HepG2 (cell line): ENCODE results near the gene HOXA11. TPM values are rescaled to one million over a fixed set of nuclear protein-coding genes. Genes with fewer than 3 reads are reported as not detected.

Source experiments
- ATAC-seq: fragments of 200-7000 bp; cut with Tn5 transposase; 3 replicates; pipeline ENCODE4 v1.9.1; 2020; ENCODE audit warnings: mild to moderate bottlenecking, moderate library complexity
- BruUV-seq: library from RNA; stranded (reverse); fragments of 400-500 nt; replicated peaks from 2 replicates; lab custom pipeline; 2021; lab: Mats Ljungman, UMichigan
- CTCF ChIA-PET: fragments of 300-600 bp; formaldehyde crosslinking; extraction: SDS; loops from one replicate; lab custom pipeline; 2021; ENCODE audit warnings: low total read pairs, inconsistent platforms, low intra/inter-chr PET ratio; lab: Yijun Ruan, JAX
- POLR2A ChIA-PET: fragments of 350-600 bp; sonication (Branson Sonifier 250); formaldehyde crosslinking; loops from one replicate; lab custom pipeline; 2020; ENCODE audit warnings: antibody characterized with exemption, inconsistent platforms; lab: Yijun Ruan, JAX
- DNase-seq: peaks from one replicate; pipeline ENCODE4 v3.0.0-alpha.2; 2015; ENCODE audit warnings: low spot score
- FAIRE-seq: peaks from 3 replicates; lab custom pipeline; 2011; peaks lifted over from hg19 to GRCh38; lab: Jason Lieb, UNC
- H2AFZ ChIP-seq: one replicate; pipeline ENCODE4 v1.6.1; 2011; ENCODE audit warnings: low read length, inconsistent platforms
- H3K27ac ChIP-seq: fragments of 300-600 bp; 3 replicates; pipeline ENCODE4 v1.8.0; 2011; ENCODE audit warnings: mixed run types, mild to moderate bottlenecking, mixed read lengths, low read length, inconsistent platforms; ENCODE audit not compliant: insufficient read depth; ENCODE audit errors: extremely low read length
- H3K27me3 ChIP-seq, 2 experiments: fragments of 200-600 bp in 1 of 2; 2 replicates in 1 of 2; 3 replicates in 1 of 2; pipeline versions ENCODE4 v1.6.0 to v1.8.0; 2011; ENCODE audit warnings: low read length in 2 of 2, mild to moderate bottlenecking in 2 of 2, moderate library complexity in 2 of 2, inconsistent platforms in 1 of 2; ENCODE audit not compliant: insufficient read depth in 2 of 2, control insufficient read depth in 1 of 2
- H3K36me3 ChIP-seq, 2 experiments: fragments of 200-600 bp in 1 of 2; replicated peaks in 1 of 2; 2 replicates in 1 of 2; 3 replicates in 1 of 2; pipeline versions ENCODE4 v1.5.1 to v1.8.0; 2011; ENCODE audit warnings: low read length in 2 of 2, inconsistent platforms in 1 of 2; ENCODE audit not compliant: insufficient read depth in 2 of 2, control insufficient read depth in 1 of 2
- H3K4me1 ChIP-seq: 2 replicates; pipeline ENCODE4 v1.5.1; 2012; ENCODE audit warnings: low read length, inconsistent platforms; ENCODE audit not compliant: insufficient read depth
- H3K4me2 ChIP-seq: 2 replicates; pipeline ENCODE4 v1.6.0; 2011; ENCODE audit warnings: low read depth, low read length, inconsistent platforms
- H3K4me3 ChIP-seq, 3 experiments: fragments of 200-600 bp in 1 of 3; sonication (generic), shearing (Covaris generic) in 1 of 3; replicated peaks in 1 of 3; 2 replicates each; pipeline ENCODE4 v1.5.1; 2011 to 2016; ENCODE audit warnings: low read length in 3 of 3, inconsistent platforms in 2 of 3, low read depth in 2 of 3, mild to moderate bottlenecking in 2 of 3, control low read depth in 1 of 3, mixed read lengths in 1 of 3; ENCODE audit not compliant: insufficient read depth in 1 of 3
- H3K79me2 ChIP-seq: one replicate; pipeline ENCODE4 v1.6.1; 2011; ENCODE audit warnings: low read length, inconsistent platforms; ENCODE audit not compliant: insufficient read depth
- H3K9ac ChIP-seq: 2 replicates; pipeline ENCODE4 v1.6.0; 2011; ENCODE audit warnings: mild to moderate bottlenecking, low read depth, low read length, inconsistent platforms; ENCODE audit not compliant: insufficient read depth
- H3K9me3 ChIP-seq: 2 replicates; pipeline ENCODE4 v1.5.1; 2012; ENCODE audit warnings: mild to moderate bottlenecking, low read length
- H4K20me1 ChIP-seq: 2 replicates; pipeline ENCODE4 v1.6.0; 2011; ENCODE audit warnings: inconsistent platforms, mild to moderate bottlenecking, low read length, moderate library complexity; ENCODE audit not compliant: insufficient read depth
- BRD4 ChIP-seq: sonication (generic); formaldehyde crosslinking; IDR thresholded peaks from 2 replicates; pipeline ENCODE4 v1.4.0; 2020; ENCODE audit warnings: missing genetic modification reagents
- CC2D1A ChIP-seq: sonication (generic); formaldehyde crosslinking; IDR thresholded peaks from 2 replicates; pipeline ENCODE4 v1.8.1; 2023; ENCODE audit warnings: mild to moderate bottlenecking, missing genetic modification reagents
- FOSL2 ChIP-seq: sonication (generic); formaldehyde crosslinking; IDR thresholded peaks from 2 replicates; pipeline ENCODE4 v1.4.0; 2020; ENCODE audit warnings: missing genetic modification reagents
- KDM5A ChIP-seq: fragments of 200-600 bp; sonication (generic); IDR thresholded peaks from 2 replicates; pipeline ENCODE4 v1.7.0; 2018; ENCODE audit warnings: antibody characterized with exemption, mild to moderate bottlenecking, low read length, borderline replicate concordance
- MIXL1 ChIP-seq: IDR thresholded peaks from 2 replicates; pipeline ENCODE4 v1.6.1; 2016
- NFE2L1 ChIP-seq: sonication (generic); formaldehyde crosslinking; IDR thresholded peaks from 2 replicates; pipeline ENCODE4 v1.4.0; 2020; ENCODE audit warnings: missing genetic modification reagents, mild to moderate bottlenecking, borderline replicate concordance
- RNF2 ChIP-seq: fragments of 450-650 bp; conservative IDR thresholded peaks from 2 replicates; pipeline ENCODE4 v1.6.1; 2016; ENCODE audit warnings: low read depth
- TGIF2 ChIP-seq: IDR thresholded peaks from 2 replicates; pipeline ENCODE4 v1.6.1; 2016; ENCODE audit warnings: control low read depth, missing compliant biosample characterization
- ZC3H13 ChIP-seq: sonication (generic); formaldehyde crosslinking; IDR thresholded peaks from 2 replicates; pipeline ENCODE4 v1.8.1; 2023; ENCODE audit warnings: mild to moderate bottlenecking, missing genetic modification reagents, moderate library complexity
- ZNF383 ChIP-seq: sonication (generic); formaldehyde crosslinking; IDR thresholded peaks from 2 replicates; pipeline ENCODE4 v1.4.0; 2020; ENCODE audit warnings: missing genetic modification reagents, mild to moderate bottlenecking, borderline replicate concordance
- ZNF550 ChIP-seq: sonication (generic); formaldehyde crosslinking; IDR thresholded peaks from 2 replicates; pipeline ENCODE4 v1.4.0; 2020; ENCODE audit warnings: mild to moderate bottlenecking, missing genetic modification reagents, borderline replicate concordance
- ZNF567 ChIP-seq: sonication (generic); formaldehyde crosslinking; IDR thresholded peaks from 2 replicates; pipeline ENCODE4 v1.8.1; 2023; ENCODE audit warnings: mild to moderate bottlenecking, missing genetic modification reagents, borderline replicate concordance
- WGBS: methylation state at CpG from one replicate; pipeline ENCODE4 v1.1.6; 2017; ENCODE audit warnings: low lambda C conversion rate; 5-methylcytosine and 5-hydroxymethylcytosine counted together
- in situ Hi-C: cut with HindIII; loops from 2 replicates; pipeline ENCODE4 v1.10.0; 2017; ENCODE audit warnings: low pct_unique_long_range_greater_than_20kb; ENCODE audit not compliant: extremely low pct_ligation_motif_present
- intact Hi-C: fragments of 100-400 bp; cut with micrococcal nuclease; formaldehyde crosslinking; loops from one replicate; pipeline ENCODE4 v1.10.0; 2022; ENCODE audit not compliant: unreplicated experiment
- polyA plus RNA-seq, 8 experiments: library from polyadenylated mRNA; depleted of rRNA in 3 of 8; stranded (reverse) in 7 of 8; unstranded in 1 of 8; fragments of >200 nt; fragmentation: Illumina TruSeq in 4 of 8; extraction: Trizol in 4 of 8; gene quantifications; 2 replicates each; pipeline versions ENCODE4 v1.2.1 to v1.2.3, GENCODE V29; 2011 to 2016; ENCODE audit warnings: low read depth in 4 of 8, missing spikeins in 1 of 8, mixed read lengths in 1 of 8; ENCODE audit not compliant: insufficient read depth in 1 of 8
- total RNA-seq, 5 experiments: library from RNA; depleted of rRNA; stranded (reverse); fragments of >200 nt; fragmentation: Illumina TruSeq; extraction: Trizol; gene quantifications; 2 replicates each; pipeline ENCODE4 v1.2.3, GENCODE V29; 2016; ENCODE audit warnings: low read depth in 1 of 5
- TF ChIP-seq, protein P1 (sequence below): fragments of 450-650 bp; IDR thresholded peaks from 2 replicates; pipeline ENCODE4 v1.6.1; 2017
- TF ChIP-seq, protein P2 (sequence below): sonication (generic); formaldehyde crosslinking; IDR thresholded peaks from 2 replicates; pipeline ENCODE4 v1.4.0; 2020; ENCODE audit warnings: missing genetic modification reagents, borderline replicate concordance

Gene HOXA11
- total and polyA plus RNA-seq, 2 of the 13 experiments (the other 11 are each of a cell fraction or from before 2014, with no cell fraction given): not detected

DNA sequence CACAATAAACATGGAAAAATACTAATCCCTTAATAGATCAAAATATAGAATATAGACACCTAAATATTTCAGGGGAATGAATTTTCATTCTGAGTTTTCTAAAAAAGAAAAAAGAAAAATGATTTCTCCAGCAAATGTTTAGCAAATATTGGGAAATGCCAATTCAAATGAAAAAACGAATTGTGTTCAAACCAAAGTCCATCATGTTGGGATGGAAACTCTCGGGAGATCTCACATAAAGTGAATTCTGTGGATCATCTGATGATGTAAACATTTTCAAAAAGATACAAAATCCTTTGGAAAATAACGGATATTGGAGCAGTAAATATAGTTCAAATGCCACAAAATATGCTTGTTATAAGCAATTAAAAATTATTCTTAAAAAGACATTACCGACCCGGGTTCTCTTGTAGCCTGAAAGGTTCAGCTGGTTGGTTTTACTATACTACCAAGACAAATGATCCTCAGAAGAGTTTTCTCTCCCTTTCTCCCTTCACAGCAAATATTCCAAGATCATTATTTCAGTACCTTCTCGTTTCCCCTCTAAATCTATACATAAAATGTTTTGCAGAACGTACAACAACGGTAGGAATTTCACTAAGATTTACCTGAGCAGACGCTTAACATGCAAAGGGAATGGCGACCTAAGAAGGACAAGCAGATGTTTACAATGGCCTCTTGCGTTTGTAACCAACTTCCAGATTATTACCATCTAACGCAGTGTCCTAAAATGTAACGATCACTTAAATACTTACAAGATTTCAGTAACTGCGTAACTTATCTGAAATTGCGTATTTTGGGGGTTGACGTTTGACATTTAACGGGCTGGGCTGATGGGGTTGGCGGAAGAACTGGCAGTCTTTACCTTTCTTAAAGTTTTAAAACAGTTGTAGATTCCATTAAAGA is 12.4 kb upstream of the HOXA11 start:
- CTCF ChIA-PET: interaction anchor here (1.5 to 2.8 kb wide), 3 partner anchors 724 to 823 kb away, joined by 4 to 22 read pairs (median 17); no protein-coding TSS in a partner anchor
- Histone ChIP-seq H3K4me3 (no peak overlapping the region), H3K4me1 (peaks cover 35% of the 10 kb centered on the region), H3K79me2 (no peaks in the 10 kb centered on the region), H2AFZ (no peak overlapping the region), H3K27me3 (peaks cover 6 to 61% of the 10 kb centered on the region in 2 experiments), H3K27ac (no peak overlapping the region), H3K36me3 (no peaks in the 10 kb centered on the region), H3K9me3 (no peaks in the 10 kb centered on the region), H3K4me2 (no peak overlapping the region), H4K20me1 (peaks cover 3% of the 10 kb centered on the region; the same call in 1 of the 2 replicates), H3K9ac (no peak overlapping the region)
- POLR2A ChIA-PET: no interaction called here
- WGBS: 59% methylated on average over 18 of the region's 18 CpGs
- intact Hi-C loops: loop anchor here (5.0 to 10.0 kb wide), 2 partner anchors 407 to 575 kb away; no protein-coding TSS in a partner anchor
- ATAC-seq (no peak), FAIRE-seq (no peak), DNase-seq (no peak)
- TF ChIP-seq NFE2L1 (no peak), RNF2 (0 out of 2 replicates have a peak, but pooled peaks have one; percentile 34)
- TF ChIP-seq, protein P1, sequence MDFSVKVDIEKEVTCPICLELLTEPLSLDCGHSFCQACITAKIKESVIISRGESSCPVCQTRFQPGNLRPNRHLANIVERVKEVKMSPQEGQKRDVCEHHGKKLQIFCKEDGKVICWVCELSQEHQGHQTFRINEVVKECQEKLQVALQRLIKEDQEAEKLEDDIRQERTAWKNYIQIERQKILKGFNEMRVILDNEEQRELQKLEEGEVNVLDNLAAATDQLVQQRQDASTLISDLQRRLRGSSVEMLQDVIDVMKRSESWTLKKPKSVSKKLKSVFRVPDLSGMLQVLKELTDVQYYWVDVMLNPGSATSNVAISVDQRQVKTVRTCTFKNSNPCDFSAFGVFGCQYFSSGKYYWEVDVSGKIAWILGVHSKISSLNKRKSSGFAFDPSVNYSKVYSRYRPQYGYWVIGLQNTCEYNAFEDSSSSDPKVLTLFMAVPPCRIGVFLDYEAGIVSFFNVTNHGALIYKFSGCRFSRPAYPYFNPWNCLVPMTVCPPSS: no peak
- no TSS peak for BruUV-seq
- in situ Hi-C loops: no loop called here

DNA sequence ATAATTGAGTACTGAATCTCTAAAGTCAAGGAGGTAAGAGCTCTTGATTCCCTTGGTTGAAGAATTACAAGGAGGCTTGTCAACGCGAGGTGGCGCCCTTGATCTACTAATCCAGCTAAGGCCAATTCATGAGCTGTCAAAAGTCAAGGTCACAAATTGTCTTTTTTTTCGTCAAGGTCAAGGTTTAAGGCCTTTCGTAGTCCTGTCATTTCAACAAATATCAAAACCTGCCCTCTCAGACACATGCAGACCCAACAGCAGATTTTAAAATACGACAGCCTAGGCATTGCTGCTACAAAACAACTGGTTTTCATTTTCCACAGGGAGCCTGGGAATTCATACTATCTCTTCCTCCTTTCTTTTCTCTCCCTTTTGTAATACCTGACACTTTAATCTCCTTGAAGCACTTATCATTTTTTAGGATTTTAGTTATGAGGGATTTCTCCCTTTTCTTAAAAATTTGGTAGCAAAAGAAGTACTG is 11.3 kb upstream of the HOXA11 start:
- no peaks in the 10 kb centered on the region for H3K9me3 ChIP-seq
- peaks cover 3% of the 10 kb centered on the region; the same call in 1 of the 2 replicates for H4K20me1 ChIP-seq
- no peak overlapping the region for H3K27ac ChIP-seq
- peaks cover 27% of the 10 kb centered on the region for H3K4me1 ChIP-seq
- no TSS peak for BruUV-seq
- WGBS: 2% methylated on average over 6 of the region's 6 CpGs
- H3K4me3 ChIP-seq: no peak overlapping the region
- H3K9ac ChIP-seq: no peak overlapping the region
- intact Hi-C loops: loop anchor here (1.0 to 10.0 kb wide), 5 partner anchors 380 to 824 kb away; no protein-coding TSS in a partner anchor
- in situ Hi-C loops: no loop called here
- H3K27me3 ChIP-seq: peaks cover 7 to 61% of the 10 kb centered on the region in 2 experiments
- DNase-seq (peak; percentile 54), ATAC-seq (no peak), FAIRE-seq (peak; percentile 76)
- no peak overlapping the region for H2AFZ ChIP-seq
- H3K4me2 ChIP-seq: no peak overlapping the region
- no peaks in the 10 kb centered on the region for H3K36me3 ChIP-seq
- no peaks in the 10 kb centered on the region for H3K79me2 ChIP-seq
- ChIA-PET CTCF (interaction anchor here (1.2 to 2.8 kb wide), 4 partner anchors 725 to 882 kb away, joined by 4 to 22 read pairs (median 11); no protein-coding TSS in a partner anchor), POLR2A (interaction anchor here (1.1 kb wide), 1 partner anchor 421 kb away, joined by 4 read pairs; no protein-coding TSS in a partner anchor)
- TF ChIP-seq BRD4 (CRISPR knock-in tag) (no peak), FOSL2 (CRISPR knock-in tag) (peak; percentile 23; the same call in 1 of the 2 replicates), TGIF2 (CRISPR knock-in tag) (0 out of 2 replicates have a peak, but pooled peaks have one; percentile 28), CC2D1A (CRISPR knock-in tag) (no peak), RNF2 (0 out of 2 replicates have a peak, but pooled peaks have one; percentile 43), MIXL1 (CRISPR knock-in tag) (peak; percentile 58; the same call in 1 of the 2 replicates), ZNF383 (CRISPR knock-in tag) (no peak), ZC3H13 (no peak), KDM5A (no peak), ZNF550 (no peak), ZNF567 (CRISPR knock-in tag) (no peak)
- TF ChIP-seq, protein P2, sequence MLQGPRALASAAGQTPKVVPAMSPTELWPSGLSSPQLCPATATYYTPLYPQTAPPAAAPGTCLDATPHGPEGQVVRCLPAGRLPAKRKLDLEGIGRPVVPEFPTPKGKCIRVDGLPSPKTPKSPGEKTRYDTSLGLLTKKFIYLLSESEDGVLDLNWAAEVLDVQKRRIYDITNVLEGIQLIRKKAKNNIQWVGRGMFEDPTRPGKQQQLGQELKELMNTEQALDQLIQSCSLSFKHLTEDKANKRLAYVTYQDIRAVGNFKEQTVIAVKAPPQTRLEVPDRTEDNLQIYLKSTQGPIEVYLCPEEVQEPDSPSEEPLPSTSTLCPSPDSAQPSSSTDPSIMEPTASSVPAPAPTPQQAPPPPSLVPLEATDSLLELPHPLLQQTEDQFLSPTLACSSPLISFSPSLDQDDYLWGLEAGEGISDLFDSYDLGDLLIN (CRISPR knock-in tag): no peak
